HG03108 (cell line): Measurements from ENCODE around the gene TLCD3A.
"Not testable (repeated sequence)": the region's sequence is repeated elsewhere in the genome, so short reads cannot be mapped to it uniquely, and the experiment has no call there.

ENCODE experiments used
- ATAC-seq: cut with Tn5 transposase; IDR thresholded peaks from one replicate; pipeline ENCODE4 v1.9.1; 2021; ENCODE audit warnings: moderate library complexity; ENCODE audit not compliant: unreplicated experiment

TLCD3A gene

DNA sequence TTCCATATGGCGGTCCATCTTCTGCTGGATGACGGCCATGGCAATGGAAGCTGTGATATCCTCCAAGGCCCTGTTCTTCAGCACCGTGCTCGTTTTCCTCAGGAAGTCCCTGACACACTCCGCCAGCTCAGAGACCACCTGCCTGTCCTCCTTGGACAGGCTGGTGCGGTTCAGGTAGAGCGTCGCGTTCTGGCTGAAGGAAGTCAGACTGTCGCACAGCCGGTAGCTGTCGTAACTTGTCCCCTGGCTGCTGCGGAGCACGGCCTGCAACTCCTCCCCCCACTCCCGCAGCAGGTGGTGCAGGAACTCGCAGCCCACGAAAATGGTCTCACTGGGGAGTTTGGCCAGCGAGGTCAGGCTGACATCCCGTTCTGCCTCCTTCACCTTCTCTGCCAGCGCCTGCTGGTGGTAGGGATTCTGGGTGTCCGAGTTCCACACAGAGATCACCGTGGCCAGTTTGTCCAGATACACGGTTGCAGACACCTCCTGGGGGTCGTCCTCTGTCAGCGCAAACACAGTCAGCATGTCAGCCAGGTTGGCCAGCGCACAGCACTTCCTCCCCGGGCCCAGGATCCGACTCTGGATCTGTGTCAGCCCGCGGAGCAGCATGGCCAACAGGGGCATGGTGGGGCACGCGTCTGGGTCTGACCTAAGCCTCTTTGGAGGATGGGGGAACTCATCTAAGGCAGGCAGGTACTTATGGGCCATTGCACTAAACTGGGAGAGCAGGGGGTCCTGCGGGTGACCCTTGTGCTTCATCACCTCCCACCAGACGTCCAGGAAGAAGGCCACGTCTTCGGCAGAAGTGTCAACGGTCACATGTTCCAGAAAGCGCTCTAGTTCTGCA, 14.6 kb downstream of the TLCD3A start:
- no peak for ATAC-seq

DNA sequence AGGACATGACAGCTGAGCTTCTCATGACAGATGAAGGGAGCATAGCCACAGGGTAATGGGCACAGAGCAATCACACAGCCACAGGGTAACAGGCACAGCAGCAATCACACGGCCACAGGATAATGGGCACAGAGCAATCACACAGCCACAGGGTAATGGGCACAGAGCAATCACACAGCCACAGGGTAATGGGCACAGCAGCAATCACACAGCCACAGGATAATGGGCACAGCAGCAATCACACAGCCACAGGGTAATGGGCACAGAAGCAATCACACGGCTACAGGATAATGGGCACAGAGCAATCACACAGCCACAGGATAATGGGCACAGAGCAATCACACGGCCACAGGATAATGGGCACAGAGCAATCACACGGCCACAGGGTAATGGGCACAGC, 16.2 kb downstream of the TLCD3A start:
- ATAC-seq, result not testable (repeated sequence)

DNA sequence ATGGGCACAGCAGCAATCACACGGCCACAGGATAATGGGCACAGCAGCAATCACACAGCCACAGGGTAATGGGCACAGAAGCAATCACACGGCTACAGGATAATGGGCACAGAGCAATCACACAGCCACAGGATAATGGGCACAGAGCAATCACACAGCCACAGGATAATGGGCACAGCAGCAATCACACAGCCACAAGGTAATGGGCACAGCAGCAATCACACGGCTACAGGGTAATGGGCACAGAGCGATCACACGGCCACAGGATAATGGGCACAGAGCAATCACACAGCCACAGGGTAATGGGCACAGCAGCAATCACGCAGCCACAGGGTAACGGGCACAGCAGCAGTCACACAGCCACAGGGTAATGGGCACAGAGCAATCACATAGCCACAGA, 17.0 kb downstream of the TLCD3A start:
- not testable (repeated sequence) for ATAC-seq

DNA sequence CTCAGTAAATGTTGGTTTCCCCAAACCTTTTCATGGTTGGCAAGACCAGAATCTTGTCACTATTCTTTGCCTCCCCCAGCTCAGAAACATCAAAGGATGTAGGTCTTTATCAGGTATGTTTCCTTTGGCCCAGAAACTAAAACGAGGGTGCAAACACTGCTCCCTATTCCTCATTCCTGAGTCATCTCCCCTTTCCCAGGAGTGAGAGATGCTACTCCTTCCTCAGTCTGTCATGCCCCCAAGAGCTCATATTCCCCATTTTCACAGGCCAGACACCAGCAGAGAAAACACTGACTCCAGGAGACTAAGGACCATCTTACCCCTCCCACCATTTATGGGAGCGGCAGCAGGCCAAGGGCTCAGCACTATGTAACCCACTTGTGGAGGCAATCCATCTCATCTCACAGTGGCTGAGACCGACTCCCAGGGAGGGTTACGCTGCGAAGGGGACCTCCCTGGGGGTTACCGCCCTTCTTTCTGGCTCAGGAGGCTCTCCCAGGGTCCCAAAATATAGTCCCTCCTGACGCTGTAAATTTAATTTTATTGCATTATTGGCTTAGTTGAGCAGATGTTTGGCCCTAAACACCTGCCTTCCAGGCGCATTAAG, 18.1 kb downstream of the TLCD3A start:
- ATAC-seq, result no peak

DNA sequence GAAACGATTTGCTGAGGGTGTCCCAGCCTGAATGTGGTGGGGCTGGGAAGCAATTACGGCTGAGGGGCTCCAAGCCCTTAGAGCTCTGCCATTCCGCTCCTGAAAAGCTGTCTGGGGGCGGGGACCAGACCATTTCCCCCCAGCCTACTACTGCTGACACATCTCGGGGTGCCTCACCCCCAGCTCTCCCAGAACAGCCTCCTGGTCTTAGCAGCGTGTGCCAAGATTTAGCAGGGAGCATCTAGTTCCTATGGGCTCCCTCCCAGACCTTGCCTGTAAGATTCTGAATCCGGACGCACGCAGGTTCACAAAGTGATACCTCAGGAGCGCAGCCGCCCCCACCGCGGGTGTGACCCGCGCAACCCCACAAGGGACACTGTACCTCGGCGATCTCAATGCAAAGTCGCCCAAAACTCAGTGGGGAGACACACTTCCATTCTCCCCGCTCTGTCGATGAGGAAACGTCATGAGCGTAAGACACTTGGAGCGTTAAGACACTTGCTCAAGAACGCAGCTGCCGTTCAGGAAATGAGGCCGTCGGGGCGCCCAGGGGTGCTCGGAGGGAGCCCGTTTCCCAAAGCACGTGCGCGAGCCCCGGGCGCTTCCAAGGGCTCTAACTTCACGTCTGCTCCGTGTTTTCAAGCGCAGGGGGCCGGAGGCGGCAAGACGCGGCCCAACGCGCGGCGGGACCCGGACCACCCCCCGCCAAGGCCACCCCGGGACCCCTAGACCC, 19.0 kb downstream of the TLCD3A start:
- peak; percentile 24 for ATAC-seq

DNA sequence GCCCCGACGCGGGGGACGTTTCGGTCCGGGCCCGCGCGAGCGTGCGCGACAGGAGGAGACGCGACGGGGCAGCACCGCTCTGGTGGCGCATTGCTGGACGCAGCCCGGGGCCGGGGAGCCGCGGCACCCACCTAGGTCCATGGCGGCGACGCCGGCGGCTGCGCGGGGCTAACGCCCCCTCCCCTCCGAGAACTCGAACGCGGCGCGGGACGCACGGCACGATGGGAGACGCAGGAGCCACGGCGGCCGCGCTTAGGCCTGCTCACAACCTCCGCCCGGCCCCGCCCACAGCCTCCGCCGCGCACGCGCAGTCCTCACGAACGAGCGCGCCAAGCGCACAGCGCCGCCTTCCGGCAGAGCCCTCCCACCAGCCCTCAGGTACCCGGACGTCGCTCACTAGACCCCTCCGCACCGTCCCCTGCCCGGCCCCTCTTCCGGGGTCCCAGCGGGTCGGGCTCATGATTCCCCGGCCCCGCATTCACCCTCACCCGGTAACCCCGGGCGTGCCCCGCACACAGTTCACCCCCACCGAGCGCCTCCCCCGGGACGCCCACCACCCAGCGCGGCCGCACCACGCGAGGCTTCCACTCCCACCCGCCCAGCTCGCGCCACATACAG, 19.7 kb downstream of the TLCD3A start, which contains the start of gene GEMIN4:
GEMIN4 (minus strand) TSS at position 263 of the 618 bp plus-strand sequence; CDS start at position 141, 122 bp downstream.
- peak; percentile 82 for ATAC-seq

DNA sequence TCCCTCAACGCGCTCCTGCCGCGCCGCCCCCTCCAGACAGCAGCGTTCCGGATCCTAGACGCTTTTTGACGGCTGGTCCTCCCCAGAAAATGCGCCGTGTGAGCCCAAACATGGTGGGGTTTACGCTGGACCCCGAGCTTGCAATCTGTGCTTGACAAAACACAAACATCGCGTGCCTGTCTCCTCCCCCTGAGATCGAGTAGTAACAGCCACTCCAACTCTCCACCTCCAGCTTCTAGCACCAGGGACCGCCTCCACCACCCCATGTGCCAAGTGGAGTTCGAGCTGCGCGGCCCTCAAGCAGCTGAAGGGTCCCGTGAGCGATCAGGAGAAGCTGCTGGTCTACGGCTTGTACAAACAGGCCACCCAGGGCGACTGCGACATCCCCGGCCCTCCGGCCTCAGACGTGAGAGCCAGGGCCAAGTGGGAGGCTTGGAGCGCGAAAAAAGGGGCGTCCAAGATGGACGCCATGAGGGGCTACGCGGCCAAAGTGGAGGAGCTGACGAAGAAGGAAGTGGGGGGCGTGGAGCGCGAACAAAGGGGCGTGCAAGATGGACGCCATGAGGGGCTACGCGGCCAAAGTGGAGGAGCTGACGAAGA, 20.3 kb downstream of the TLCD3A start:
- ATAC-seq, result no peak

DNA sequence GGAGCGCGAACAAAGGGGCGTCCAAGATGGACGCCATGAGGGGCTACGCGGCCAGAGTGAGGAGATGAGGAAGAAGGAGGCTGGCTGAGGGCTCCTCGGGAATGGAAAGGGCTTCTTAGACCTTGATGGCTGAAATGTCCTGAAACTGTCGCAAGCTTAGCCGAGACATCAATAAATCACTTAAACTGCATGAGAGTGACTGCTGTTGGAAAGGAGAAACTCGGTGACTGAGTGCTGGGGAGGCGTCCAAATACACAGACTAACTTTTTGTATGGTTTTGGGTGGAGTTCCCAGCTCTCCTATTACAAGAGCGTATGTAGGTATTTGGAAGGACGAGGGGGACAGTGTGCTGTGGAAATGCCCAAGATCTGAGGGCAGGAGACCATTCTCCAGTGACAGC, 21.0 kb downstream of the TLCD3A start:
- ATAC-seq, result no peak

DNA sequence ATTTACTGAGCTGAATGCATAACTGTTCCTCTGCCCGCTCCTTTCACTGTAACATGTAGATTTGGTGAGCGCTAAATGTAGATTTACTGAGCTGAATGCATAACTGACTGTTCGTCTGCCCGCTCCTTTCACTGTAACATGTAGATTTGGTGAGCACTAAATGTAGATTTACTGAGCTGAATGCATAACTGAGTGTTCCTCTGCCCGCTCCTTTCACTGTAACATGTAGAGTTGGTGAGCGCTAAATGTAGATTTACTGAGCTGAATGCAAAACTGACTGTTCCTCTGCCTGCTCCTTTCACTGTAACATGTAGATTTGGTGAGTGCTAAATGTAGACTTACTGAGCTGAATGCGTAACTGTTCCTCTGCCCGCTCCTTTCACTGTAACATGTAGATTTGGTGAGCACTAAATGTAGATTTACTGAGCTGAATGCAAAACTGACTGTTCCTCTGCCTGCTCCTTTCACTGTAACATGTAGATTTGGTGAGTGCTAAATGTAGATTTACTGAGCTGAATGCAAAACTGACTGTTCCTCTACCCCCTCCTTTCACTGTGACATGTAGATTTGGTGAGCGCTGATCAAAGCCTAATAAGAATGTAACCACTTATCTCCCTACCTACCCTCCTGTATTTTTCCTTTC, 23.0 kb downstream of the TLCD3A start:
- ATAC-seq, result not testable (repeated sequence)

DNA sequence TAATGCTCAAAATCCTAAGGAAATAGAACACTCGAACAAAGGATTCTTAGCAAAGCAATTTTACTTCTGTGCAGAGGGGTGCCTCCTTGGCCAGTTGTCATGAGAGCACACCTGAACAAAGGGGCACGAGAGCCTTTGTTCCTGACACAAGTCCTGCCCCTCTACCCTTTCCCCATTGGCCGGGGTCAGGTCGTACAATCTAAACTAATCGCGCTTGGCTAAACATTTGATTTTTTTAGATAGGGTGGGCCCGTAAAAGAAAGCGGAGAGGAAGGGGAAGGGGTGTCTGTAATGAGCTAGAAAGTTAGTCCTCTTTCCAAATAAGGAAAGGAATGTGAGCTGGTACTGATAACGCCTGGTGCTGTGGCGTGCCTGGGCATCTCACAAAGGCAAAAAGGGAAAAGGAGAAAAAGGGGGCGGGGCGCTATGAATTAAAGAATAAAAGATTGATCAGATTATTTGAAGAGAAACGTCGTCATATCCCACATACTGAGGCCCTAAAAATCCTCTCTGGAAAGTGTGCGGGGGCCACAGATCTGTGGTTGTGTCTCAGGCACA, 23.7 kb downstream of the TLCD3A start:
- not testable (repeated sequence) for ATAC-seq

DNA sequence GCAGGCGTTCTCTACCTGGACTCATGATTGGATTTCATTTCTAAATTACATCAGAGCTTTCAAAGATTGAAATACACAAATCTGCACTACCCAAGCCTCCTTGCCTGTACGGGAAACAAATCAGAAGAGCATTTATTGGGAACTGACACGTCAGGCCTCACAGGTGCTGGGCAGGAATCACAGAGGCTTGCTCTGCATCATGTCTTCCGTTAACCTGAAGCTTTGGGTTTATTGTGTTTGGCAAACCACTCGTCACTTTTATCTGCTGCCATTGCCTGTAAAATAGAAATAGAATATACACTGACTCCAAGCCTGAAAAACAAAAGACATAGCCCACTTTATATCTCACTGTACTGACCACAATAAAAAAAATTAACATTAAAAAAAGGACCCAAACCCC, 27.6 kb downstream of the TLCD3A start:
- no peak for ATAC-seq

DNA sequence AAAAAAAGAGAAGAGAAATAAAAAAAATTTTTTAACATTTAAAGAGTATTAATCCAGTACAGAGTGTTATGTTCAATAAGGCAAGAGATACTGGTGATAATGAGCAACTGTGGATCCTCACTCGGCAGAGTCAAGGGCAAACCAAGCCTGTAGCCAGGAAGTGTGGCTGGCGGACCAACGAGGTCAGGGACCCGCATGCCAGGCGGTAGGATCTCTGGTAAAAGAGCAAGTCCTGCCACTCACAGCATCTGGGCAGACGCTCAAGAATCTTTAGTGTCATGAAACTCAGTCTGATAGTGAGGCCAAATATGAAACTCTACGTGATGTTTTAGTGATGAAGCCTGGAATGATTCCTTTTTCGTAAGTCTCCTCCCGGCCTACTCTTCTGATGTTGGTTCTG, 28.0 kb downstream of the TLCD3A start:
- ATAC-seq, result no peak

DNA sequence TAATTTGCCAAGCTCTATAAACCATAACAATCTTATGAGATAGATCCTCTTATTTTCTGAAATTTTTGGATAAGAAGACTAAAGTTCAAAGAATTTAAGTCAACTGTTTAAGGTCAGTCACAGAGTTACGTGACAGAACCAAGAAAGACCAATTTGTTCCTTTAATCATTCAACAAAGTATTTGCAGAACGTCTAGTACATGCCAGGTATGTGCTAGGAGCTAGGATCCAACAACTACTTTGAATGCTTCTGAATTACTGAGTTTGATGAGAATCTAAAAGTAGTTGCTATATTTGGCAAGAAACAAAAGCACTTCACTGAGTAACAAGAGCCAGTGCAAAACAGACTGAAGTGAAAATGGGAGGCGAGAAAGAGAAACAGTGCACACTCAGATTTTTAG, 34.7 kb downstream of the TLCD3A start:
- no peak for ATAC-seq

DNA sequence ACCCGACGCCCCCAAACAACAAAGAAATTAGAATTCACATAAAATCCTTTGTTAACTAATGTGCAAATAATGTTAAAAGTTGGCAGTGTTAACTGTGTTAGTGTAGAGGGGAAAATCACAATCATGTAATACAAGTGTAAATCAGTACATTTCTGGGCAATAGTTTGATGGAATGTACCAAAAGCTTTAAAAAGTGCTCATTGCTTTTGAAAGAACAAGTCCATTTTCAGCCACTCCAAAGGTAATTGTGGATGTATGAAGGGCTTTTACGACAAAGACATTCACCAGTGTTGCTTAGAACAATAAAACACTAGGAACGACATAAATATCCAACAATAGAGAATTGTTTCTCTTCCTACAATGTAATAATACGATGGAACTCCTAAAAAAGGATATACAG, 40.6 kb downstream of the TLCD3A start:
- no peak for ATAC-seq

DNA sequence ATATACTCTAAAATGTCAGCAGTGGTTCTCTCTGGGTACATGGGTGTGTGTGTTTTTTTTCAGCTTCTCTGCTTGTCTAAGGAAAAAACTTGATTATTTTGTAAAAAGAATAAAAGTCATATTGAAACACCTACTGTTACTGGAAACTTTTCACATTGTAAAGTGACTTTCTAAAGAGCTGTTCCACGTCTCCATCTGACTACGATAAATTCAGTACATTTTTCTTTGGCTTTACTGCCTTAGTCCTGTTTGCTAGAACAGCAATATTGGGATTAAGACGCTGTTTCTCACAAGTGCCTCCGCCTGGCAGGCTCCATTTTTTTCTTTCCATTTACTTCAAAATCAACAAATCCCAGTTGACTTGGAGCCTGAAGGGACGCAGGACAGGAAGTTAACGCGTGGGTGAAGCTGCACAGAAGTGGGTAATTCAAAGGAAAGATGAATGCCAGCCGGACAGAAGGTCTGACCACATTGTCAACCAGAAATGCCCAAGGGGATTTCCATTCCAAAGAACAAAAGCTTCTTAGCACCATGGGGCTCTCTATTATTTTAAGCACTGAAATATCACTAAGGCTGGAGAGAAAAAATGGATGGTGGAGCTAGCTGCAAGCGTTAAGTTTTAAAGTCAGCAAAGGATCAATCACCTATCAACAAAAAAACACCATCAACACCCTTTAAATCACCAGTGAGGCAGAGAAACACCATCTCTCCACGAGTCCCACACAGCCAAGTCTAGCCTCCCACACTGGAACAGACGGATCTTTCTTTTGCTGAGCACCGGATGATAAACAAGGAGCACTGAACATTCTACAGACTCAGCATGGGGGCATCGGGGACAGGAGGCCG, 41.3 kb downstream of the TLCD3A start:
- ATAC-seq, result no peak

DNA sequence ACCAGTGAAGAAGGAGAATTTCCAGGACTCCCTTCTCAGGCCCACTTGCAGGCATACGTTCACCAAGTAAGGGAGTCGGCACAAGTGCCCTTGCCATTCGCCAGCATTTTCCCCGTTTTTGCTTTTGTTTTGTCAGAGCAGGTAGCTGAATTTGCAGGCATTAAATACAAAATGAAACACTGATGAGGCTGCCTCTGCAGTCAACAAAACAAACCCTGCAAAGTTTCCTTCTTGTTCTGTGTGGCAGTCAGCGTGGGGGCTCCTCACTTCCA, 41.9 kb downstream of the TLCD3A start:
- no peak for ATAC-seq

DNA sequence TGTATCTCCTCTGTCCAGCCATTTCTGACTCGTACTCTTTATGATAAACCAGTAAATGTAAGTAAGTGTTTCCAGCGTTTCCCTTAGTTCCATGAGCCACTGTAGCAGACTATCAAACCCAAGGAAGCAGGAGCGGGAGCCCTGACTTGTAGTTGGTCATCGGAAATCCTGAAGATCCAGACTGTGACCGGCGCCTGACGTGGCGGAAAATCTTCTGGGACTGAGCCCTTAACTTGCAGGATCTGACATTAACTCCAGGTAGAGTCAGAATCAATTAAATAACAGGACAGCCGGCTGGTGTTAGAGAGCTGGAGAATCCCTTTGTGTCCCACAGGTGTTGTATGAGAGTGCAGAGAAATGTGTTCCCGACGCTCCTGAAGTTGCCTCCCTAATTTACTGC, 45.7 kb downstream of the TLCD3A start:
- ATAC-seq, result no peak

DNA sequence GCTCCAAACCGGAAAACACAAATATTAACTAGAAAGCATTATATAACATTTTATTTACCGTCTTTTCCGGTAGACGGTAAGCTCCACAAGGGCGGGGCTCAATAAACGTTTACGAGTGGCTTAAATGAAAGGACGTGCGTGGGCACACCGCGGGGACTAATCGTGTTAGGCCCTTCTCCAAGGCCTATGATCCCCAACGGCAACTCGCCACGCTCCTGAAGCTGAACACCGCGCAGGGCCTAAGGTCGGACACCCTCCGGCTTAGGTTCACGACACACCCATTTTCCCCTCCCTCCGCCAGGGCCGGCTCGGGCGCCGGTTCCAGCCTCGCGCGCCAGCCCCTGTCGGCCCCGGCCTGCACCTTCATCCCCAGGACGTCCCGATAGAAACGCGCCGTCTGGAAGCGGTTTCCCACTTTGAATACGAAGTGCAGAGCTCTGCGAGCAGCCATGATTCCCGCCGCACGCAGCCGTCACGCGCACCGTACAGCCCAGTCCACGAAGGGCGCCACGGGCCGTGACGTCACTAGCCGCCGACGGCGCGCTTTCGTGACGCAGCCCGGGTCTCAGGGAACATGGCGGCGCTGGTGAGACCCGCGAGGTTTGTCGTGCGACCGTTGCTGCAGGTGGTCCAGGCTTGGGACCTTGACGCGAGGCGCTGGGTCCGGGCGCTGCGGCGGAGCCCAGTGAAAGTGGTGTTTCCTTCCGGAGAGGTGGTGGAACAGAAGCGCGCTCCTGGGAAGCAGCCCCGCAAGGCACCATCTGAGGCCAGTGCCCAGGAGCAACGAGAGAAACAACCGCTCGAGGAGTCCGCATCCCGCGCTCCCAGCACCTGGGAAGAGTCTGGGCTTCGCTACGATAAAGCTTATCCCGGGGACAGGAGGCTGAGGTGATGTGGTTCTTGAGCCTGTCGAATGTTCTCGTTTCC, 49.7 kb downstream of the TLCD3A start, which contains the start of the genes GLOD4 and MRM3:
GLOD4 (minus strand) TSS at position 476 of the 927 bp plus-strand sequence; CDS start at position 451, 25 bp downstream.
MRM3 (plus strand) TSS at position 549 of the 927 bp plus-strand sequence; CDS start at position 575, 26 bp downstream.
- ATAC-seq, result peak; percentile 74
